Mucosa of descending colon (tissue), 3 donors: ENCODE measurements around the gene SARS1. TPM values are rescaled to one million over a fixed set of nuclear protein-coding genes. Genes with fewer than 3 reads are reported as not detected.
"Not testable (repeated sequence)": the region's sequence is repeated elsewhere in the genome, so short reads cannot be mapped to it uniquely, and the experiment has no call there.

Experiments
- ATAC-seq: fragments of 200-7000 bp; cut with Tn5 transposase; one replicate; pipeline ENCODE4 v1.9.1; 2020; ENCODE audit warnings: mild to moderate bottlenecking, moderate library complexity
- DNase-seq, 3 donors: peaks; one replicate each; pipeline ENCODE4 v3.0.0-alpha.2; 2020
- H3K36me3 ChIP-seq: fragments of 200-600 bp; one replicate; pipeline ENCODE4 v1.8.0; 2021; ENCODE audit warnings: low read depth, mild to moderate bottlenecking
- H3K4me1 ChIP-seq: fragments of 200-600 bp; one replicate; pipeline ENCODE4 v1.8.0; 2021; ENCODE audit warnings: low read depth, mild to moderate bottlenecking
- H3K4me3 ChIP-seq: fragments of 200-600 bp; one replicate; pipeline ENCODE4 v1.8.0; 2021; ENCODE audit warnings: mild to moderate bottlenecking
- H3K9me3 ChIP-seq: fragments of 200-600 bp; one replicate; pipeline ENCODE4 v1.8.0; 2021; ENCODE audit warnings: mild to moderate bottlenecking
- CTCF ChIP-seq: fragments of 200-600 bp; IDR thresholded peaks from one replicate; pipeline ENCODE4 v1.8.0; 2022; ENCODE audit warnings: antibody characterized with exemption, mild to moderate bottlenecking
- intact Hi-C, 2 donors: fragments of 100-400 bp; cut with DNase I in 1 of 2; cut with micrococcal nuclease in 1 of 2; formaldehyde crosslinking; loops; one replicate each; pipeline versions ENCODE4 v1.11.0 to v1.11.1; 2022; cut with DNase I, micrococcal nuclease
- long read RNA-seq, 2 donors: library from polyadenylated mRNA; unstranded; transcript quantifications; one replicate each; pipeline ENCODE4 v2.0.0, GENCODE V29; 2019 to 2021
- total RNA-seq, 3 donors: library from RNA; stranded (reverse); fragmentation: NEBNext Ultra II Directional in 2 of 3; extraction: Animal tissue kit (Norgen Biotek cat#: 25700) in 2 of 3; gene quantifications; one replicate each; pipeline versions ENCODE4 v1.2.1 to v1.2.4, GENCODE V29; 2021 to 2023
- donor health status: DM: no; HTN: no; CAD: no; lungs with moderate emphysema.
- donor health status: DM: no; HTN: no; CAD: no.
- donor health status: DM: no; HTN: yes; CAD: no.

Gene SARS1
- total RNA-seq = 100 to 1,000 TPM; 124 to 143 (median 125) TPM
- long read RNA-seq, donor 1, transcript SARS-201 (11 exons, 1,852 nt) = major isoform, 205 of 241 reads
- long read RNA-seq, donor 1, partial matches to known transcripts = 8 of 241 reads
- long read RNA-seq, donor 1, other reads (novel, unspliced or antisense) = 25 of 241 reads
- long read RNA-seq, donor 2, transcript SARS-201 (11 exons, 1,852 nt) = major isoform, 102 of 122 reads
- long read RNA-seq, donor 2, partial matches to known transcripts = 9 of 122 reads
- long read RNA-seq, donor 2, other reads (novel, unspliced or antisense) = 6 of 122 reads

GRCh38 chr1:109213824-109214693, at the start of gene SARS1:
TSS of gene SARS1 (plus strand) at chr1:109213918. CDS start at chr1:109213993, 75 bp downstream.
- Histone ChIP-seq H3K4me3 (peak within 1 kb of the TSS; percentile 70), H3K36me3 (no peaks in the 10 kb centered on the region), H3K9me3 (no peaks in the 10 kb centered on the region), H3K4me1 (peaks cover 26% of the 10 kb centered on the region)
- peak; percentile 89 to 95 (median 92) for DNase-seq
- intact Hi-C loops = no loop called here
- ATAC-seq = peak; percentile 92
- TF ChIP-seq CTCF = no peak

- Histone ChIP-seq H3K4me1 (no peaks in the 10 kb centered on the region), H3K36me3 (no peaks in the 10 kb centered on the region), H3K9me3 (no peaks in the 10 kb centered on the region), H3K4me3 (no peak overlapping the region)
- ATAC-seq (no peak), DNase-seq (no peak)
- TF ChIP-seq CTCF = no peak
- intact Hi-C loops = no loop called here
Observed at GRCh38 chr1:109164538-109164937, 49.2 kb upstream of the SARS1 start.

GRCh38 chr1:109167001-109167506, 46.7 kb upstream of the SARS1 start:
- ATAC-seq (no peak), DNase-seq (no peak)
- no peak for TF ChIP-seq CTCF
- H3K36me3 ChIP-seq = no peaks in the 10 kb centered on the region
- H3K4me3 ChIP-seq = no peak overlapping the region
- intact Hi-C loops = no loop called here
- no peaks in the 10 kb centered on the region for H3K4me1 ChIP-seq
- no peaks in the 10 kb centered on the region for H3K9me3 ChIP-seq

- H3K4me1 ChIP-seq = no peaks in the 10 kb centered on the region
- DNase-seq (no peak), ATAC-seq (peak; percentile 53)
- no peaks in the 10 kb centered on the region for H3K9me3 ChIP-seq
- no peak for TF ChIP-seq CTCF
- H3K36me3 ChIP-seq = no peaks in the 10 kb centered on the region
- intact Hi-C loops = no loop called here
- H3K4me3 ChIP-seq = no peak overlapping the region
Observed at GRCh38 chr1:109170035-109170764, 43.5 kb upstream of the SARS1 start.

- no peak overlapping the region for H3K4me3 ChIP-seq
- no peaks in the 10 kb centered on the region for H3K36me3 ChIP-seq
- intact Hi-C loops = no loop called here
- no peaks in the 10 kb centered on the region for H3K4me1 ChIP-seq
- H3K9me3 ChIP-seq = no peaks in the 10 kb centered on the region
- no peak for ATAC-seq
- no peak for TF ChIP-seq CTCF
- no peak for DNase-seq
Observed at GRCh38 chr1:109171646-109172045, 42.1 kb upstream of the SARS1 start.

GRCh38 chr1:109176349-109176748, 37.4 kb upstream of the SARS1 start:
- ATAC-seq, H3K4me1 ChIP-seq, H3K36me3 ChIP-seq, H3K4me3 ChIP-seq, H3K9me3 ChIP-seq, intact Hi-C loops, DNase-seq: not testable (repeated sequence)

GRCh38 chr1:109180715-109181084, 33.0 kb upstream of the SARS1 start:
- peaks cover 16% of the 10 kb centered on the region for H3K4me1 ChIP-seq
- H3K9me3 ChIP-seq, intact Hi-C loops, DNase-seq, H3K4me3 ChIP-seq, H3K36me3 ChIP-seq: not testable (repeated sequence)
- ATAC-seq = peak; percentile 32
